Mesothelial cell of epicardium (in vitro differentiated cells): ENCODE data around the gene CNTN6. TPM values are rescaled to one million over a fixed set of nuclear protein-coding genes. Genes with fewer than 3 reads are reported as not detected.

Experiments used
- DNase-seq, 2 experiments: peaks; one replicate each; pipeline ENCODE4 v3.0.0; 2021; ENCODE audit warnings: low spot score in 2 of 2; ENCODE audit not compliant: unreplicated experiment in 2 of 2
- H3K27ac Mint-ChIP-seq: 2 replicates; pipeline ENCODE4 v1.8.0; 2021; ENCODE audit warnings: mixed read lengths
- H3K27me3 Mint-ChIP-seq: 2 replicates; pipeline ENCODE4 v1.8.0; 2021; ENCODE audit warnings: low read depth, mixed read lengths
- H3K36me3 Mint-ChIP-seq: 2 replicates; pipeline ENCODE4 v1.8.0; 2021; ENCODE audit warnings: mixed read lengths
- H3K4me1 Mint-ChIP-seq: 2 replicates; pipeline ENCODE4 v1.8.0; 2021; ENCODE audit warnings: mixed read lengths
- H3K4me3 Mint-ChIP-seq: 2 replicates; pipeline ENCODE4 v1.8.0; 2021; ENCODE audit warnings: mild to moderate bottlenecking, moderate library complexity, mixed read lengths
- H3K9me3 Mint-ChIP-seq: 2 replicates; pipeline ENCODE4 v1.8.0; 2021; ENCODE audit warnings: mixed read lengths
- CTCF ChIP-seq: fragments of 200-600 bp; sonication (generic); IDR thresholded peaks from one replicate; pipeline ENCODE4 v1.5.0; 2021; ENCODE audit warnings: antibody characterized with exemption; ENCODE audit not compliant: unreplicated experiment
- total RNA-seq: library from RNA; stranded (reverse); gene quantifications from 3 replicates; pipeline ENCODE4 v1.2.1, GENCODE V29; 2021

The CNTN6 gene
- total RNA-seq, 1 donor from 2014 or later, result 15.4 TPM

DNA sequence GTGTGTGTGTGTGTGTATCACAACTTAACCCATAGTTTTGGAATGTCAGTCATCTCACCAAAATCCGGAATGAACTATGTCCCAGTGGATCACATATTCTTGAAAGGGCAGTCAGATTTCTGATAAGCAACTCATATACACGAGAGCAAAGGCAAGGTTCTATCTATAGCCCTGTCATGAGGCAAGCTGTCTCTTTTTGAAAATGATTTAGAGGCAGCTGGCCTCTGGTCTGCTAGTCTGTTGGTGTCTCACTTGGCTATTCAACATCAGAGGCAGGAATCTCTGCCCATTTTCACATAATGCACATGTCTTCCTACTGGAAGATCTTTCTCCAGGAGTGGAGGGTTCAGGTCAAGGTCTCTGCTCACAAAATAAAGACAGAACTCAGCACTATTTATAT is 79.8 kb downstream of the CNTN6 start:
- no peak for TF ChIP-seq CTCF
- Mint-ChIP-seq H3K36me3 (peaks cover 4% of the 10 kb centered on the region), H3K27me3 (no peaks in the 10 kb centered on the region), H3K9me3 (peaks cover 5% of the 10 kb centered on the region), H3K4me1 (peaks cover 6% of the 10 kb centered on the region), H3K4me3 (no peak overlapping the region), H3K27ac (no peak overlapping the region)
- no peak for DNase-seq

- Mint-ChIP-seq H3K4me1 (peaks cover 18% of the 10 kb centered on the region), H3K27ac (no peak overlapping the region), H3K4me3 (no peak overlapping the region), H3K27me3 (no peaks in the 10 kb centered on the region), H3K9me3 (peaks cover 15% of the 10 kb centered on the region), H3K36me3 (peaks cover 8% of the 10 kb centered on the region)
- no peak for TF ChIP-seq CTCF
- no peak for DNase-seq
Measured at GRCh38 chr3:1179146-1179545, 86.3 kb downstream of the CNTN6 start.

DNA sequence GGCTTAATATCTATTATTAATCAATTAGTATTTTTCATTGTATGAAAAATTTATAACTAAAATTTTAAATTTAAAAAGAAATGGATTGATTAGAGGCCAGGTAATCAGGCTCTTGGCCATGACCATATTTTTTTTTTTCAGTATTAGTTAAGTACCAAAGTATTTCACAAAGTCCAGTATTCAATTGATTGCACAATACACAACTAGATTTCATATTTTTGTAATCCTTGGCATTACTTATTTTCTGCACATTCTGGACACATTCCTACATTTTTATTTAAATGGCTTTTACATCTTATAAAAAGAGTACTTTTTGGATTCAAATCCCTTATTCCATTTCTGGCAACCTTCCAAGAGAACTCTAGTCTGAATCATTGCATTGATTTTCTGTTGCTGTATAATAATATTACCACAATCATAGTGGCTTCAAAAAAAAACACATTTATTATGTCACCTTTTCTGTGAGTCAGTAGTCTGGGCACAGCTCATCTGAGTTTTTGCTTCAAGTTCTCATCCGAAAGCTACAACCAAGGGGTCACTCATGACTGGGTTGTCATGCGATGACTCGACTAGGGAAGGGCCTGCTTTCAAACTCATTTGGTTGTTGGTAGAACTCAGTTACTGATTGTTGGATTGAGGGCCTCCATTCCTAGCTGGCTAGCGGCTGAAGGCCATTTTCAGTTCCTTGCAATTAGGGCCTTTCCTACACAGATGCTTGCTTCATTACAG is 90.7 kb downstream of the CNTN6 start:
- DNase-seq, result no peak
- peaks cover 4% of the 10 kb centered on the region for H3K9me3 Mint-ChIP-seq
- H3K36me3 Mint-ChIP-seq, result peaks cover under 1% of the 10 kb centered on the region
- no peak overlapping the region for H3K4me3 Mint-ChIP-seq
- no peak overlapping the region for H3K27ac Mint-ChIP-seq
- H3K27me3 Mint-ChIP-seq, result no peaks in the 10 kb centered on the region
- no peak for TF ChIP-seq CTCF
- H3K4me1 Mint-ChIP-seq, result peaks cover 18% of the 10 kb centered on the region

DNA sequence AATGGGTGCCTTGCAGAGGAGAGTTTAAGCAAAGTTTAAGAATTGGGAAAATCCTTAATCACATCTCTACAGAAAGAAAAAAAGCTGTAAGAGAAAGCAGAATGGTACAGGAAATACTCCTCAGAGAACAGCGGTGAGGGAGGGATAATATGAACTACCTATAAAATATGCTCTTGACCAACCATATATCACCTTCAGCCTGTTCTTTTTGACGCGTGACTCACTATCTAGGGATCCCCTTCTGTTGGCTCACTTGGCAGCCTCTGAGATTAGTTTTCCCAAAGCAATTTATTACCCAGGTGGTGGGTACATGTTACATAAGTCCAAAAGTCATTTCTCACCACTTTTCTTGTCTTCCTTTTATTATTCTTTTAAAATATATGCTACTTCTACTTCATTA is 97.7 kb downstream of the CNTN6 start:
- no peaks in the 10 kb centered on the region for H3K27me3 Mint-ChIP-seq
- H3K4me3 Mint-ChIP-seq, result no peak overlapping the region
- no peaks in the 10 kb centered on the region for H3K9me3 Mint-ChIP-seq
- no peak for TF ChIP-seq CTCF
- no peak for DNase-seq
- H3K4me1 Mint-ChIP-seq, result peaks cover 5% of the 10 kb centered on the region
- H3K36me3 Mint-ChIP-seq, result no peaks in the 10 kb centered on the region
- H3K27ac Mint-ChIP-seq, result no peak overlapping the region

- DNase-seq, result no peak
Measured at GRCh38 chr3:1191026-1191425, 98.2 kb downstream of the CNTN6 start.

More at GRCh38 chr3:1191026-1191425, 98.2 kb downstream of the CNTN6 start:
- Mint-ChIP-seq H3K27ac (no peak overlapping the region), H3K9me3 (no peaks in the 10 kb centered on the region), H3K27me3 (no peaks in the 10 kb centered on the region), H3K4me3 (no peak overlapping the region), H3K36me3 (no peaks in the 10 kb centered on the region), H3K4me1 (peaks cover 9% of the 10 kb centered on the region)
- TF ChIP-seq CTCF, result no peak
